ENCODE measurements around the gene ASXL3. TPM values are rescaled to one million over a fixed set of nuclear protein-coding genes. Genes with fewer than 3 reads are reported as not detected.

The ASXL3 gene
- total RNA-seq, 2 donors from 2014 or later: 0.59 to 1.7 TPM

DNA sequence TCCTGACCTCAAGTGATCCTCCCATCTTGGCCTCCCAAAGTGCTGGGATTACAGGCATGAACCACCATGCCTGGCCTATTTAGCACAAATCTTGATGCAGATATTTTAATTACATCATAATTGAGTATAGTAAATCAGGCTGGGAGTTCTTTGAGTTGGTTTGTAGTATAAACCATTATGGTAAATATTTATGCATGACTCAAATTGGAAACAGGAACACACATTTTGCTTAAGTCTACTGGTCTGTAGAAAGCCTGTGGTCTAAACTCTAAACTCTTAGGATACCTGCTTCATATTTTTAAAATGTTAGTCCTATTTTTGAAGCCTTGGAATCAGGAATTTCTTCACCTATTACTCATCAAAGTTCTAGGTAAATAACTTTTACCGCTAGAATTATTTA is 16.8 kb downstream of the ASXL3 start:
- DNase-seq: no peak
- Histone ChIP-seq H3K9me3 (no peaks in the 10 kb centered on the region), H3K36me3 (no peaks in the 10 kb centered on the region), H3K9ac (ENCODE audit: low read depth in 2 of 2, low read length in 2 of 2) (no peak overlapping the region), H3K27ac (no peak overlapping the region), H3K4me3 (no peak overlapping the region), H3K4me1 (no peaks in the 10 kb centered on the region), H3K27me3 (no peaks in the 10 kb centered on the region)
- TF ChIP-seq, protein P1, sequence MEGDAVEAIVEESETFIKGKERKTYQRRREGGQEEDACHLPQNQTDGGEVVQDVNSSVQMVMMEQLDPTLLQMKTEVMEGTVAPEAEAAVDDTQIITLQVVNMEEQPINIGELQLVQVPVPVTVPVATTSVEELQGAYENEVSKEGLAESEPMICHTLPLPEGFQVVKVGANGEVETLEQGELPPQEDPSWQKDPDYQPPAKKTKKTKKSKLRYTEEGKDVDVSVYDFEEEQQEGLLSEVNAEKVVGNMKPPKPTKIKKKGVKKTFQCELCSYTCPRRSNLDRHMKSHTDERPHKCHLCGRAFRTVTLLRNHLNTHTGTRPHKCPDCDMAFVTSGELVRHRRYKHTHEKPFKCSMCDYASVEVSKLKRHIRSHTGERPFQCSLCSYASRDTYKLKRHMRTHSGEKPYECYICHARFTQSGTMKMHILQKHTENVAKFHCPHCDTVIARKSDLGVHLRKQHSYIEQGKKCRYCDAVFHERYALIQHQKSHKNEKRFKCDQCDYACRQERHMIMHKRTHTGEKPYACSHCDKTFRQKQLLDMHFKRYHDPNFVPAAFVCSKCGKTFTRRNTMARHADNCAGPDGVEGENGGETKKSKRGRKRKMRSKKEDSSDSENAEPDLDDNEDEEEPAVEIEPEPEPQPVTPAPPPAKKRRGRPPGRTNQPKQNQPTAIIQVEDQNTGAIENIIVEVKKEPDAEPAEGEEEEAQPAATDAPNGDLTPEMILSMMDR (IDR thresholded peaks at IDR 0.05): no peak
- intact Hi-C loops (cut with DNase I): no loop called here

GRCh38 chr18:33596178-33596854 is 18.3 kb downstream of the ASXL3 start:
- Histone ChIP-seq H3K27me3 (no peaks in the 10 kb centered on the region), H3K9ac (ENCODE audit: low read depth in 2 of 2, low read length in 2 of 2) (no peak overlapping the region), H3K27ac (no peak overlapping the region), H3K36me3 (no peaks in the 10 kb centered on the region), H3K4me3 (no peak overlapping the region), H3K9me3 (no peaks in the 10 kb centered on the region), H3K4me1 (no peaks in the 10 kb centered on the region)
- no peak for DNase-seq
- TF ChIP-seq, protein P1 (IDR thresholded peaks at IDR 0.05): no peak
- intact Hi-C loops (cut with DNase I): no loop called here

GRCh38 chr18:33600846-33601245 is 22.8 kb downstream of the ASXL3 start:
- Histone ChIP-seq H3K9me3 (no peaks in the 10 kb centered on the region), H3K4me1 (no peaks in the 10 kb centered on the region), H3K9ac (ENCODE audit: low read depth in 2 of 2, low read length in 2 of 2) (no peak overlapping the region), H3K36me3 (no peaks in the 10 kb centered on the region), H3K27ac (no peak overlapping the region), H3K27me3 (no peaks in the 10 kb centered on the region), H3K4me3 (no peak overlapping the region)
- TF ChIP-seq, protein P1 (IDR thresholded peaks at IDR 0.05): no peak
- DNase-seq: no peak
- intact Hi-C loops (cut with DNase I): no loop called here

DNA sequence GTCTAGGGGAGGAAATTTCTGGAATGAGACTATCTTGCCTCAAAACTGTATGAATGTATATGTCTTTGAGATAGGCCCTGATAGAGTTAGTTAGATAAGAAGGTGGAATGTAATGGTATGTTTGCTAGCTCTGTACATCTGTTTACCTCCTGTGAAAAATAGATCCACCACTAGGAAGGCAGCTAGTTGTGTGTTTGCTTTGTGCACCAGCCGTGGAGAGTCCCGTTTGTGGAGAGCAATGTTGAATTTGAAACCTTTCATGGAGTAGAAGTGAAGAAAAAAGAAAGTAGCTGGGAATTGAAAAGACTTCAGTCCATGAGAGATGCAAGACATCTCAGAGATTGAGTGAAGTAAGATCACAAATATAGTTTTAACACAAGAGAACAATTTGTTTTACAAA is 25.4 kb downstream of the ASXL3 start:
- Histone ChIP-seq H3K9ac (ENCODE audit: low read depth in 2 of 2, low read length in 2 of 2) (no peak overlapping the region), H3K4me1 (no peaks in the 10 kb centered on the region), H3K36me3 (no peaks in the 10 kb centered on the region), H3K9me3 (no peaks in the 10 kb centered on the region), H3K27me3 (no peaks in the 10 kb centered on the region), H3K27ac (no peak overlapping the region), H3K4me3 (no peak overlapping the region)
- intact Hi-C loops (cut with DNase I): no loop called here
- TF ChIP-seq, protein P1 (IDR thresholded peaks at IDR 0.05): no peak
- no peak for DNase-seq

GRCh38 chr18:33605250-33605649 is 27.2 kb downstream of the ASXL3 start:
- DNase-seq: no peak
- Histone ChIP-seq H3K4me3 (no peak overlapping the region), H3K36me3 (no peaks in the 10 kb centered on the region), H3K4me1 (no peaks in the 10 kb centered on the region), H3K27me3 (no peaks in the 10 kb centered on the region), H3K27ac (no peak overlapping the region), H3K9me3 (no peaks in the 10 kb centered on the region), H3K9ac (ENCODE audit: low read depth in 2 of 2, low read length in 2 of 2) (no peak overlapping the region)
- intact Hi-C loops (cut with DNase I): no loop called here
- TF ChIP-seq, protein P1 (IDR thresholded peaks at IDR 0.05): no peak

Measured in colonic mucosa (tissue), 4 donors.